Measurements from ENCODE around the gene SPATA32. TPM values are rescaled to one million over a fixed set of nuclear protein-coding genes. Genes with fewer than 3 reads are reported as not detected.

SPATA32 gene
- total and polyA plus RNA-seq, 11 donors, result not detected

GRCh38 chr17:45284176-45285140 is 22.6 kb upstream of the SPATA32 start:
- Histone ChIP-seq H3K27ac (peak overlapping the region; percentile 35 to 91 (median 86)), H3K4me1 (peaks cover 0 to 67% (median 44%) of the 10 kb centered on the region in 12 donors), H3K4me3 (no peak overlapping the region), H3K27me3 (no peaks in the 10 kb centered on the region), H3K36me3 (peaks cover 0 to 90% (median 74%) of the 10 kb centered on the region in 9 donors), H3K9me3 (no peaks in the 10 kb centered on the region)
- peak; percentile 42 to 82 (median 62) for ATAC-seq
- intact Hi-C loops (cut with DNase I), result no loop called here
- WGBS, 4 donors, result 63 to 65% (median 64%) methylated on average over 17 to 21 of the region's 21 CpGs
- peak; percentile 65 to 90 (median 73) for DNase-seq
- peak in 7 of 12 donors; percentile 8 to 35 (median 30) for TF ChIP-seq CTCF (IDR thresholded peaks at IDR 0.05)
- no peak for TF ChIP-seq POLR2A (IDR thresholded peaks at IDR 0.05)

DNA sequence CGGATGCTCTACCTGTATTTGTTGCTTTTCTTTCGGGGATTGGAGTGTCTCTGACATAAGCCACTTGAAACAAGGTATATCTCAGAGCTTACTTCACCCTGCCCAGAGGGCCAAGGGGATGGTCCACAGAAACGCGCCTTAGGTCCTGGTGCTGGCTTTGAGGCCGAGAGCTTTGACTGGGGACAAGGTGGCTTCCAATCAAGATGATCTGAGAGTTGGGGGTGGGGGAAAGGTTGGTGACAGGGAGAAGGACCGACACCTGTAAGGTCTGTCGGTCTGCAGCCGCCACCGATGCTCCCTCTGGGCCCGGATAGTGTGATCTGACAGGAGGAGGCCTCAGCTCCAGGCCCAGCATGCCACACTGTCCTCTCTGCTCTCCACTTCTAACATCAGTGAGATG is 21.8 kb upstream of the SPATA32 start:
- H3K36me3 ChIP-seq, result peaks cover 0 to 88% (median 67%) of the 10 kb centered on the region in 9 donors
- TF ChIP-seq POLR2A (IDR thresholded peaks at IDR 0.05) (no peak), CTCF (IDR thresholded peaks at IDR 0.05) (no peak)
- DNase-seq (no peak), ATAC-seq (no peak)
- H3K9me3 ChIP-seq, result no peaks in the 10 kb centered on the region
- intact Hi-C loops (cut with DNase I), result no loop called here
- H3K27ac ChIP-seq, result peak overlapping the region in 11 of 12 donors; percentile 65 to 91 (median 86)
- 84 to 93% (median 88%) methylated on average over 8 to 10 of the region's 10 CpGs for WGBS, 4 donors
- no peak overlapping the region for H3K4me3 ChIP-seq
- no peaks in the 10 kb centered on the region for H3K27me3 ChIP-seq
- H3K4me1 ChIP-seq, result peaks cover 0 to 67% (median 40%) of the 10 kb centered on the region in 12 donors

GRCh38 chr17:45282683-45283644 is 21.1 kb upstream of the SPATA32 start:
- 46 to 62% (median 56%) methylated on average over 18 to 21 of the region's 21 CpGs for WGBS, 4 donors
- intact Hi-C loops (cut with DNase I), result no loop called here
- no peak overlapping the region for H3K4me3 ChIP-seq
- H3K4me1 ChIP-seq, result peaks cover 0 to 67% (median 41%) of the 10 kb centered on the region in 12 donors
- H3K36me3 ChIP-seq, result peaks cover 0 to 84% (median 62%) of the 10 kb centered on the region in 9 donors
- H3K27ac ChIP-seq, result peak overlapping the region in 11 of 12 donors; percentile 65 to 91 (median 86)
- no peak for TF ChIP-seq POLR2A (IDR thresholded peaks at IDR 0.05)
- no peak for TF ChIP-seq CTCF (IDR thresholded peaks at IDR 0.05)
- DNase-seq (peak in 2 of 5 donors; percentile 73 to 87), ATAC-seq (peak; percentile 44 to 75 (median 62))
- no peaks in the 10 kb centered on the region for H3K9me3 ChIP-seq
- H3K27me3 ChIP-seq, result no peaks in the 10 kb centered on the region
